Stimulated activated effector memory CD8-positive, alpha-beta T cell treated with anti-CD3 and anti-CD28 coated beads, Interleukin-12 subunit alpha, Interleukin-12 subunit beta, amount 100 ng/mL, for 72 hours (primary cell): ENCODE measurements around the gene DHX9.

ENCODE experiments used
- ATAC-seq: fragments of 150-1000 bp; cut with Tn5 transposase; 2 replicates; pipeline ENCODE4 v1.10.0; 2021
- DNase-seq, 2 donors: peaks; one replicate each; pipeline ENCODE4 v3.0.0; 2021 to 2022; ENCODE audit warnings: low spot score in 2 of 2
- H3K27ac Mint-ChIP-seq: one replicate; pipeline ENCODE4 v1.8.0; 2022; ENCODE audit warnings: mild to moderate bottlenecking, mixed read lengths
- H3K36me3 Mint-ChIP-seq: one replicate; pipeline ENCODE4 v1.8.0; 2022; ENCODE audit warnings: mild to moderate bottlenecking, mixed read lengths
- H3K4me1 Mint-ChIP-seq: one replicate; pipeline ENCODE4 v1.8.0; 2022; ENCODE audit warnings: mixed read lengths
- H3K4me3 Mint-ChIP-seq: one replicate; pipeline ENCODE4 v1.8.0; 2022; ENCODE audit warnings: mild to moderate bottlenecking, mixed read lengths
- H3K9me3 Mint-ChIP-seq: one replicate; pipeline ENCODE4 v1.8.0; 2022; ENCODE audit warnings: mixed read lengths

Gene DHX9

GRCh38 chr1:182839209-182840066 is at the start of gene DHX9:
Gene DHX9, plus strand, starts transcription at chr1:182839347. Its CDS starts 3,220 bp downstream, at chr1:182842567.
- ATAC-seq, result peak; percentile 90
- Mint-ChIP-seq H3K4me3 (peak within 1 kb of the TSS; percentile 94), H3K9me3 (no peaks in the 10 kb centered on the region), H3K27ac (peak within 1 kb of the TSS; percentile 92), H3K4me1 (peaks cover 42% of the 10 kb centered on the region), H3K36me3 (peaks cover 62% of the 10 kb centered on the region)
- DNase-seq, result peak; percentile 99 to 100

GRCh38 chr1:182791281-182792179 is 47.6 kb upstream of the DHX9 start:
- H3K4me1 Mint-ChIP-seq, result peaks cover 18% of the 10 kb centered on the region
- ATAC-seq, result no peak
- DNase-seq, result no peak
- H3K27ac Mint-ChIP-seq, result no peak overlapping the region
- no peaks in the 10 kb centered on the region for H3K9me3 Mint-ChIP-seq
- no peaks in the 10 kb centered on the region for H3K36me3 Mint-ChIP-seq
- H3K4me3 Mint-ChIP-seq, result no peak overlapping the region

GRCh38 chr1:182794091-182794490 is 45.1 kb upstream of the DHX9 start:
- no peaks in the 10 kb centered on the region for H3K9me3 Mint-ChIP-seq
- ATAC-seq, result no peak
- no peak overlapping the region for H3K4me3 Mint-ChIP-seq
- DNase-seq, result no peak
- no peaks in the 10 kb centered on the region for H3K36me3 Mint-ChIP-seq
- H3K4me1 Mint-ChIP-seq, result peaks cover 10% of the 10 kb centered on the region
- no peak overlapping the region for H3K27ac Mint-ChIP-seq

GRCh38 chr1:182794676-182795201 is 44.4 kb upstream of the DHX9 start:
- Mint-ChIP-seq H3K9me3 (no peaks in the 10 kb centered on the region), H3K4me1 (peaks cover 4% of the 10 kb centered on the region), H3K36me3 (no peaks in the 10 kb centered on the region), H3K27ac (no peak overlapping the region), H3K4me3 (no peak overlapping the region)
- DNase-seq, result no peak
- no peak for ATAC-seq

- H3K9me3 Mint-ChIP-seq, result no peaks in the 10 kb centered on the region
- DNase-seq, result no peak
- H3K4me1 Mint-ChIP-seq, result no peaks in the 10 kb centered on the region
- no peak overlapping the region for H3K4me3 Mint-ChIP-seq
- H3K36me3 Mint-ChIP-seq, result no peaks in the 10 kb centered on the region
- H3K27ac Mint-ChIP-seq, result no peak overlapping the region
- ATAC-seq, result no peak
These were observed 43.5 kb upstream of the DHX9 start for GRCh38 chr1:182795563-182796228.

- H3K9me3 Mint-ChIP-seq, result no peaks in the 10 kb centered on the region
- no peak overlapping the region for H3K4me3 Mint-ChIP-seq
- no peak overlapping the region for H3K27ac Mint-ChIP-seq
- H3K36me3 Mint-ChIP-seq, result no peaks in the 10 kb centered on the region
- no peaks in the 10 kb centered on the region for H3K4me1 Mint-ChIP-seq
- DNase-seq (no peak), ATAC-seq (no peak)
These were observed 36.9 kb upstream of the DHX9 start for GRCh38 chr1:182802006-182802803.

GRCh38 chr1:182803846-182804245 is 35.3 kb upstream of the DHX9 start:
- Mint-ChIP-seq H3K27ac (no peak overlapping the region), H3K4me3 (no peak overlapping the region), H3K9me3 (no peaks in the 10 kb centered on the region), H3K4me1 (no peaks in the 10 kb centered on the region), H3K36me3 (no peaks in the 10 kb centered on the region)
- no peak for DNase-seq
- no peak for ATAC-seq

GRCh38 chr1:182806015-182806678 is 33.0 kb upstream of the DHX9 start:
- H3K36me3 Mint-ChIP-seq, result peaks cover 7% of the 10 kb centered on the region
- H3K4me3 Mint-ChIP-seq, result no peak overlapping the region
- DNase-seq (no peak), ATAC-seq (no peak)
- H3K4me1 Mint-ChIP-seq, result no peaks in the 10 kb centered on the region
- no peaks in the 10 kb centered on the region for H3K9me3 Mint-ChIP-seq
- peak overlapping the region; percentile 55 for H3K27ac Mint-ChIP-seq

GRCh38 chr1:182807907-182808306 is 31.2 kb upstream of the DHX9 start:
- Mint-ChIP-seq H3K4me1 (no peaks in the 10 kb centered on the region), H3K9me3 (no peaks in the 10 kb centered on the region), H3K27ac (no peak overlapping the region), H3K36me3 (peaks cover 7% of the 10 kb centered on the region), H3K4me3 (no peak overlapping the region)
- no peak for DNase-seq
- no peak for ATAC-seq

GRCh38 chr1:182809414-182809957 is 29.7 kb upstream of the DHX9 start:
- Mint-ChIP-seq H3K27ac (peak overlapping the region; percentile 27), H3K9me3 (no peaks in the 10 kb centered on the region), H3K36me3 (peaks cover 7% of the 10 kb centered on the region), H3K4me3 (no peak overlapping the region), H3K4me1 (no peaks in the 10 kb centered on the region)
- no peak for DNase-seq
- ATAC-seq, result no peak

GRCh38 chr1:182811975-182812722 is 27.0 kb upstream of the DHX9 start:
- Mint-ChIP-seq H3K27ac (no peak overlapping the region), H3K36me3 (peaks cover 16% of the 10 kb centered on the region), H3K4me1 (no peaks in the 10 kb centered on the region), H3K9me3 (no peaks in the 10 kb centered on the region), H3K4me3 (no peak overlapping the region)
- DNase-seq, result no peak
- no peak for ATAC-seq

- no peaks in the 10 kb centered on the region for H3K4me1 Mint-ChIP-seq
- H3K9me3 Mint-ChIP-seq, result no peaks in the 10 kb centered on the region
- no peak overlapping the region for H3K27ac Mint-ChIP-seq
- no peak overlapping the region for H3K4me3 Mint-ChIP-seq
- DNase-seq (no peak), ATAC-seq (no peak)
- peaks cover 14% of the 10 kb centered on the region for H3K36me3 Mint-ChIP-seq
These were observed 22.3 kb upstream of the DHX9 start for GRCh38 chr1:182816863-182817262.

- no peak overlapping the region for H3K4me3 Mint-ChIP-seq
- peaks cover 14% of the 10 kb centered on the region for H3K36me3 Mint-ChIP-seq
- DNase-seq, result no peak
- no peak for ATAC-seq
- H3K4me1 Mint-ChIP-seq, result no peaks in the 10 kb centered on the region
- H3K27ac Mint-ChIP-seq, result no peak overlapping the region
- no peaks in the 10 kb centered on the region for H3K9me3 Mint-ChIP-seq
These were observed 21.3 kb upstream of the DHX9 start for GRCh38 chr1:182817802-182818201.
